Mesodermal cell (in vitro differentiated cells): Measurements from ENCODE around the gene SUPT4H1.
"Not testable (repeated sequence)": the region's sequence is repeated elsewhere in the genome, so short reads cannot be mapped to it uniquely, and the experiment has no call there.

Experiments used
- H3K27ac ChIP-seq: 2 replicates; pipeline ENCODE4 v1.7.0; 2013; ENCODE audit warnings: mild to moderate bottlenecking, low read depth, low read length, moderate library complexity; ENCODE audit not compliant: severe bottlenecking
- H3K36me3 ChIP-seq: 2 replicates; pipeline ENCODE4 v1.7.1; 2013; ENCODE audit warnings: mild to moderate bottlenecking, low read length, moderate library complexity; ENCODE audit not compliant: control insufficient read depth, insufficient read depth
- H3K4me1 ChIP-seq: one replicate; pipeline ENCODE4 v1.7.1; 2013; ENCODE audit warnings: mild to moderate bottlenecking, low read length; ENCODE audit not compliant: insufficient read depth, control insufficient read depth, poor library complexity, severe bottlenecking
- H3K4me3 ChIP-seq: 2 replicates; pipeline ENCODE4 v1.7.0; 2013; ENCODE audit warnings: low read length, control low read depth, mild to moderate bottlenecking; ENCODE audit not compliant: insufficient read depth, poor library complexity, severe bottlenecking; ENCODE audit errors: extremely low read depth
- H3K9me3 ChIP-seq: 2 replicates; pipeline ENCODE4 v1.7.1; 2013; ENCODE audit warnings: mild to moderate bottlenecking, low read length, moderate library complexity; ENCODE audit not compliant: control insufficient read depth
- WGBS, 2 experiments: methylation state at CpG; one replicate each; pipeline ENCODE4 v1.1.5; 2013; ENCODE audit warnings: missing lambda C conversion rate in 2 of 2; ENCODE audit not compliant: insufficient coverage in 2 of 2; 5-methylcytosine and 5-hydroxymethylcytosine counted together

Gene SUPT4H1

DNA sequence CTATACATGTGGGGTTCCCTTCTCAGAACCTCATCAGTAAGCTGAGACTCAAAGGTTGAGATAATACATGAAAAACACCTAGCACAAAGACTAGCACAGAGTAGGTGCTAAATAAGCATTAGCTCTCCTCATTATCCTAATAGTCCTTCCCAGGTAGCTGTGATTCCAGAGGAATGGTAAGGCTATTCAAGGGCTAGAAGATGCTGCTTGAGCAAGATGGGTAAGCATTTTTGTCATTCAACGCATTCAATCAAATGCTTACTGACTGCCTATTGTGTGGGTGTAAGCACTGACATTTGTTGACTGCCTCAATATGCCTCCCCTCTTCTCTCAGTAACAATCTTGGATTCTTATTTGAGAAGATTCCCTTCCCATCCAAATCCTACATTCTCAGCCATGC lies 4.0 kb downstream of the SUPT4H1 start:
- peaks cover 16% of the 10 kb centered on the region for H3K4me1 ChIP-seq
- H3K36me3 ChIP-seq, result peaks cover 79% of the 10 kb centered on the region
- H3K9me3 ChIP-seq, result no peaks in the 10 kb centered on the region
- H3K27ac ChIP-seq, result no peak overlapping the region
- no peak overlapping the region for H3K4me3 ChIP-seq
- WGBS, 2 experiments, result 100% methylated on average over 1 of the region's 1 CpG; no CpG with 5 or more reads in 1 of the 2 experiments

DNA sequence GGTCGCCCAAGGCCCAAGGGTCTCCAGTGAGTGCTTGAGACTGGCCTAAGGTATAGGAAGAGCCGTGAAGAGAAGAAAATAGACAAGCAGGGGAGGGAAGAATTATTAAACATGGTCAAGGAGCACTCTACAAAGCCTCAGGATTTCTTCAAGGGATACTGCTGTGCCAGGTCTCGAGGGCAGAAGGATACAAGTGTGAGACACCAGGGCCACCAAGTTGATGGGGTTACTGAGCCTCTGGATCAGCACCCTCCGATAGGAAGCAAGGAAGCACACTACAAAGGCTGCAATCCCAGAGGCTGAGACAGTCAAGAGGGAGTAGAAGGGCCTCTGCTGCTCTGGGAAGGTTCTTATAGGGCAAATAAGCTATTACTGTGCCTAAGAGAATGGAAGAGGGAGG lies 6.5 kb downstream of the SUPT4H1 start:
- 69 to 72% methylated on average over 4 of the region's 4 CpGs for WGBS, 2 experiments

DNA sequence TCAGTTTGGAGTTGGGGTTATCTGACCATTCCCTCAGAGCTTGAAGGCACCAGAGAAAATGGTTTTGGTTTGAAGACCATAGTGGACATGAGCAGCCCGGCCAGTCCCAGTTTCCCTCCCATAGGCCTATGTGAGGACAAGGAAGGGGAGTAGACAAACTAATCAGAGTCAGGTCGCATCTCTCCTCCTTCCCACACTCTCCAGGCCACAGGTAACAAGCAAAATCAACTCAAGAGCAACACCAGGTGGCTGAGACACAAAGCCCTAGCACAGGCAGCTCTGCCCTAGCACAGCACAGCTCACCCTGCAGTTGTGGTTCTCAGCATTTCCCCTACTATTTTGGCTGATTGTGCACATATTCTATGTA lies 7.2 kb downstream of the SUPT4H1 start:
- no CpG with 5 or more reads among the region's 2 CpGs for WGBS, 2 experiments
- H3K27ac ChIP-seq, result peak overlapping the region; percentile 2
- H3K9me3 ChIP-seq, result no peaks in the 10 kb centered on the region
- peaks cover 62% of the 10 kb centered on the region for H3K36me3 ChIP-seq
- peaks cover 16% of the 10 kb centered on the region for H3K4me1 ChIP-seq
- H3K4me3 ChIP-seq, result no peak overlapping the region

More for the DNA sequence above, 6.5 kb downstream of the SUPT4H1 start:
- Histone ChIP-seq H3K4me3 (no peak overlapping the region), H3K4me1 (peaks cover 11% of the 10 kb centered on the region), H3K36me3 (peaks cover 69% of the 10 kb centered on the region), H3K9me3 (no peaks in the 10 kb centered on the region), H3K27ac (no peak overlapping the region)

DNA sequence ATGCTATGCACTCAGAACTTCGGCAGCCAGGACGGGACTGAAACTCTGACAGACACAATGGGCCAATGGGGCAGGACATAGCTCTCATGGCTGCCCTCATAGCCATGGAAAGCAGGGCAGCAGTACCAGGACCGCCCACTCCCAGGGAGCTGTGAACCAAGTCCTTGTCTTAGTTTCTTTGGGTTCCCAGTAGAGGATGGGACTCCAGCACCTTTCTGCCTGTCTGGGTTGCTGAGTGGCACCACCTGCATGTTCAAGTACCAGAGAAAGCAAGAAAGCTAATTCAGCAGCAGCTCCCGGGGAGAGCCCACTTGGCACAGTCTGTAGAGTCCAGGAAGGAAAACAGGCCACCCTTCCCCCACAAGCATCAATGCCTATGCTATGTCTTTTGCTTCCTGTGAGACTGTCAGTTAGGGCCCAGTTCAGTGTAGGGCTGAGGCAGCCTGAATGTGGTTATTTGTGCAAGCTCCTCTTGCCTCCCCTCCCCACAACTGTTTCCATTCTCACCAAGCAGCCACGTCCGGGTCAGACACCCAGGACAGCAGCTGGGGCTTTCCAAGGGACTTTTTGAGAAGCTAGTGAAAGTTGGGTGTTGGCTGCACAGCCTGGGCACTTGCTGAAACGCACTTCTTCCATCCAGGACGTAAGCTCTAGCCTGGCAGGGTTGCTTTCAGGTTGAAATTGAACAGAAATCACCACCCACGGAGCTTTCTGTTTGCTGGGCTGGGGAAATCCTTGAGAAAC lies 7.8 kb downstream of the SUPT4H1 start:
- no peaks in the 10 kb centered on the region for H3K9me3 ChIP-seq
- H3K4me1 ChIP-seq, result peaks cover 22% of the 10 kb centered on the region
- no peak overlapping the region for H3K4me3 ChIP-seq
- peak overlapping the region; percentile 2 for H3K27ac ChIP-seq
- peaks cover 57% of the 10 kb centered on the region for H3K36me3 ChIP-seq
- 94 to 96% methylated on average over 7 of the region's 9 CpGs for WGBS, 2 experiments

DNA sequence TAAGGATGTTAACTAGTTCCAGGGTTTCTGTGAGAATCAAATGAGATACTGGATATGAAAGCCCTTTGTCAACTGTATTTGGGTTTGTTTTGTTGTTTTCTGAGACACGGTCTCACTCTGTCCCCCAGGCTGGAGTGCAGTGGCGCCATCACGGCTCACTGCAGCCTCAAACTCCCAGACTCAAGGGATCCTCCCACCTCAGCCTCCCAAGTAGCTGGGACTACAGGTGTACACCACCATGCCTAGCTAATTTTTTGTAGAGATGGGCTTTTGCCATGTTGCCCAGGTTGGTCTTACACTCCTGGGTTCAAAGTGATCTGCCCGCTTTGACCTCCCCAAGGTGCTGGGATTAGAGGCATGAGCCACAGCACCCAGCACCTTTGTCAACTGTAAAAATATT lies 8.9 kb downstream of the SUPT4H1 start:
- Histone ChIP-seq H3K4me3 (no peak overlapping the region), H3K4me1 (peaks cover 32% of the 10 kb centered on the region)
- WGBS, 2 experiments, result 90 to 96% methylated on average over 3 to 4 of the region's 4 CpGs

DNA sequence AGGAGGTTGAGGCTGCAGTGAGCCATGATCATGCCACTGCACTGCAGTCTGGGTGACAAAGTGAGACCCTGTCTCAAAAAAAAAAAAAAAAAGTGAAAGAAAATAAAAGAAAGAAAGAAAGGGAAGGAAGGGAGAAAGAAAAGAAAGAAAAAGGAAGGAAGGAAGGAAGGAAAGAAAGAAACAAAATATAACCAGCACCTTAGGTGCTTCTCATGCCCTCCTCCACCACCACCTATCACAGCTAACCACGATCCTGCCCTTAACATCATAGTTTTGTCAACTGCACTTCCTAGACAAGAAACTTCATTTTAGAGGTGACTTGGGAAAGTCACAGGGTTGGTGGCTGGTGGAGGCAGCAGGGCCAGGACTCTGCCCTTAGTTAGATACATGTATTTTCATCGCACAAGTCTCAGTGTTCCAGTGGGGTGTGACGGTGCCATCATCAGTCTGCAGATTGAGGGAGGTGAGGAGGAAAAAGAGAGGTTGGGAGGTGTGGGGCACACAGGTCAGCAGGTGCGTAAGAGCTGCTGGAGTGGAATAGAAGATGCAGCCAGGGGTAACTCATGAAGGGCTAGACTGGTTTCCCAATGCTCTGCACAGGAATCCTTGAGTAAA lies 10.0 kb downstream of the SUPT4H1 start:
- Histone ChIP-seq H3K27ac (no peak overlapping the region), H3K9me3 (no peaks in the 10 kb centered on the region), H3K36me3 (peaks cover 34% of the 10 kb centered on the region), H3K4me1 (peaks cover 43% of the 10 kb centered on the region), H3K4me3 (no peak overlapping the region)
- WGBS, 2 experiments, result 93 to 94% methylated on average over 3 of the region's 4 CpGs

More for the DNA sequence above, 8.9 kb downstream of the SUPT4H1 start:
- Histone ChIP-seq H3K9me3 (no peaks in the 10 kb centered on the region), H3K27ac (no peak overlapping the region), H3K36me3 (peaks cover 46% of the 10 kb centered on the region)

DNA sequence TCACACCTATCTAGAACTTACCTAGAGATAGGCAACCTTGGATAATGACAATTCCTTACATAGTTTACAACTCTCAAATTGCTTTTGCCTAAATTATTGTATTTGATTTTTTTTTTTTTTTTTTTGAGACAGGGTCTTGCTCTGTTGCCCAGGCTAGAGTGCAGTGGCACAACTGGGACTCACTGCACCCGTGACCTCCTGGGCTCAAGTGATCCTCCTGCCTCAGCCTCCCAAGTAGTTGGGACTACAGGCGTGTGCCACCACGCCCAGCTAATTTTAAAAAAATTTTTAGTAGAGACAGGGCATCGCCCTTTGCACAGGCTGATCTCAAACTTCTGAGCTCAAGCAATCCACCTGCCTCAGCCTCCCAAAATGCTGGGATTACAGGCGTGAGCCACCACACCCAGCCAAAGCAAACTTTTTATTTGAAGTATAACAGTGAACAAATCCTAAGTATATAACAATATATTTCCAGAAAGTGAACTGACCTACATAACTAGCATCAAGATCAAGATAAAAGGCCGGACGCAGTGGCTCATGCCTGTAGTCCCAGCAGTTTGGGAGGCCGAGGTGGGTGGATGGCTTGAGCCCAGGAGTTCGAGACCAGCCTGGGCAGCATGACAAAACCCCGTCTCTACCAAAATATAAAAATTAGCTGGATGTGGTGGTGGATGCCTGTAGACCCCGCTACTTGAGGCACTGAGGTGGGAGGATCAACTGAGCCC lies 10.7 kb downstream of the SUPT4H1 start:
- not testable (repeated sequence) for H3K9me3 ChIP-seq, H3K27ac ChIP-seq, H3K4me3 ChIP-seq
- Histone ChIP-seq H3K36me3 (peaks cover 27% of the 10 kb centered on the region), H3K4me1 (peaks cover 50% of the 10 kb centered on the region)
- WGBS, 2 experiments, result 84 to 97% methylated on average over 4 to 8 of the region's 11 CpGs

DNA sequence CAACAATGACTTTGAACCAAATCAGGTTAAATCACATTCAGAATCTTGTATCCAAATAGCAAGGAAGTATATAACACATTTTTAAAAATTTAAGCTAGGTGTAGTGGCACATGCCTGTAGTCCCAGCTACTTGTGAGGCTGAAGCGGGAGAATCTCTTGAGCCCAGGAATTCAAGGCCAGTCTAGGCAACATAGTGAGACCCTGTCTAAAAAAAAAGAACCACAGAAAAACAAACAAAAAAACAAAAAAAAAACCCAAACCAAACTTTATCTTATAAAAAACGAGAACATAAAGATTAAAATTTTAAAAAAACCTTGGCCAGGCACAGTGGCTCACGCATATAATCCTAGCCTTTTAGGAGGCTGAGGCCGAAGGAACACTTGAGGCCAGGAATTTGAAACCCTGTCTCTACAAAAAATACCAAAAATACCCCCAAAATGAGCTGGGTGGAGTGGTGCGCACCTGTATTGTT lies 11.6 kb downstream of the SUPT4H1 start:
- Histone ChIP-seq H3K4me1 (peaks cover 59% of the 10 kb centered on the region), H3K27ac (no peak overlapping the region), H3K36me3 (peaks cover 19% of the 10 kb centered on the region), H3K9me3 (no peaks in the 10 kb centered on the region), H3K4me3 (no peak overlapping the region)
- 90% methylated on average over 2 to 4 of the region's 5 CpGs for WGBS, 2 experiments

DNA sequence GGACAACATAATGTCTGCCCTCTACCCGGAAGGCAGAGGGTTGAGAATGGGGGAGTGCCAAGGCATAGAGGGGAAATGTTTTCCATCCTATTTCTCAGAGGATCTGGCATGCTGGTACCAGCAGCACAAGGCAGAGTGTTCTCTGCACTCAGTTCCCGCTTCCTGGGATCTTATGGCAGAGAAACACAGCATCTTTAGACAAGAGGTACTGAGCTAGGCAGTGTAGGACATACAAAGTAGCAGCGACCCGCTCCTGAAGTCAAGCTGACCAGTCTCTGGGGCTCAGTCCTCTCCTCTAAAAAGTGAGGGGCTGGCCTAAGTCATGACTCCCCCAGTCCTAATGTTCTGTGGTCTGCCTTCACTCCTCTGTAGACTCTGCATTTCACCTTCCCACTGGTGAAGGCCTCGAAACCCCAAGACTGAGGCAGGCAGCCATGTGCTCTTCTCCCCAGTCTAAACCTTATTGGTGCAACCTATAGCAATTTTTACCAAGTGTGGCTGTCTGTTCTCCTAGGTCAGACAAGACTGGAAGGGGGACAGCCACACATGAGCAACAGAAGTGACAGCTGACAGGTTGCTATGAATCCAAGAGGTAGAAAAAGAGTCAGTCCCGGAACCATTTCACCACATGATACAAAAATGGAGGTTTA lies 12.1 kb downstream of the SUPT4H1 start:
- Histone ChIP-seq H3K9me3 (no peaks in the 10 kb centered on the region), H3K4me3 (no peak overlapping the region), H3K4me1 (peaks cover 60% of the 10 kb centered on the region), H3K36me3 (peaks cover 13% of the 10 kb centered on the region), H3K27ac (peak overlapping the region; percentile 85)
- 86 to 100% methylated on average over 5 of the region's 6 CpGs for WGBS, 2 experiments

DNA sequence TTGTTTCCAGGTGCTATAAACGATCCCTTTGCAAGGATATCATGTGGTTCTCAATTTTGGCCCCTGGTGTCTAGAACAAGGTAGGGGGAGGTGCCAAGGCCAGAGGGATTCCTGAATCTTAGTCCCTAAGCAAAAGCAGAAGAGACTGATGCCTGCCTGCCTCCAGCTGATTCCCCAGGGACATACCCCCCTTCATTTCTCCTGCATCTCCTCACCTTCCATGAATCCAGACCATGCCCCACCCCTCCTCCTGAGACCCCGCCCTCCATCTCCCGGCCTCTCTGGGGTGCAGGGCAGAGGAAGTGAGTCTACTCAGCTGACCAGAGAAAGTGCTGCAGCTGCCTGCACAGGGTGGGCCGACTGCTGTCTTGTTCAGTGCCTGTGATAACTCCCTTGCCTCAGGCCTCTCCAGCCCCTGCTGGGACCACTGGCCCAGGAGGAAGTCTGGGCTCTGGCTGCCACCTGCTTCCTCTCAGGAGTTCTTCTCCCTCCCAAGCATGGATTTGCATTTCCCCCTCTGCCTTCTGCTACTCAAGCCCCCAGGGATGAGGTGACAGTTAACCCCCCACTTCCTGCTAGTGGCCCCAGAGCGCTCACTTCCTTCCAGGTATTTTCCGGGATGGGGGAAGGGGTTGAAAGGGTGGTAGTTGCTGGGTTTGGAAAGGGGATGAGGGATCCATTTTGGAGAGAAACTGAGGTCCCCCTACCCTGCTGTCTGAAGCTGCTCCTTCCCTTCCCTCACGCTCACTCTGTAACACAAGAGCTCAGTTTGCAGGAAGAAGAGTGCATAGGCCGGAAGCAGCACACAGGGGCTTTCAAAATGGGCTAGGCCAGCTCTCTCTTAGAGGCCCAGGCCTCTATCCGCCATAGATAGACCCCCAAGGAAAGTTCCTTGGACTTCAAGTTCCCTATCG lies 12.9 kb downstream of the SUPT4H1 start:
- Histone ChIP-seq H3K36me3 (peaks cover 8% of the 10 kb centered on the region), H3K4me3 (peak overlapping the region; percentile 8), H3K9me3 (no peaks in the 10 kb centered on the region), H3K4me1 (peaks cover 55% of the 10 kb centered on the region), H3K27ac (peak overlapping the region; percentile 85)
- WGBS, 2 experiments, result 58% methylated on average over 5 to 7 of the region's 10 CpGs
